ENCODE measurements around the gene KDM4C.
"Not testable (repeated sequence)": the region's sequence is repeated elsewhere in the genome, so short reads cannot be mapped to it uniquely, and the experiment has no call there.

KDM4C gene

DNA sequence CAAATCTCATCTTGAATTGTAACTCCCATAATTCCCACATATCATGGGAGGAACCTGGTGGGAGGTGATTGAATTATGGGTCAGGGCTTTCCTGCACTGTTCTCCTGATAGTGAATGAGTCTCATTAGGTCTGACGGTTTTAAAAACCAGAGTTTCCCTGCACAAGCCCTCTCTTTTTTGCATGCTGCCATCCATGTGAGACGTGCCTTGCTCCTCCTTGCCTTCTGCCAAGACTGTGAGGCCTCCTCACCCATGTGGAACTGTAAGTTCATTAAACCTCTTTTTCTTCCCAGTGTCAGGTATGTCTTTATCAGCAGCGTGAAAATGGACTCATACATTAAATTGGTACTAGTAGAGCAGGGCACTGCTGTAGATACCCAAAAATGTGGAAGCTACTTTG, 22.4 kb upstream of the KDM4C start:
- TF ChIP-seq, protein P1, sequence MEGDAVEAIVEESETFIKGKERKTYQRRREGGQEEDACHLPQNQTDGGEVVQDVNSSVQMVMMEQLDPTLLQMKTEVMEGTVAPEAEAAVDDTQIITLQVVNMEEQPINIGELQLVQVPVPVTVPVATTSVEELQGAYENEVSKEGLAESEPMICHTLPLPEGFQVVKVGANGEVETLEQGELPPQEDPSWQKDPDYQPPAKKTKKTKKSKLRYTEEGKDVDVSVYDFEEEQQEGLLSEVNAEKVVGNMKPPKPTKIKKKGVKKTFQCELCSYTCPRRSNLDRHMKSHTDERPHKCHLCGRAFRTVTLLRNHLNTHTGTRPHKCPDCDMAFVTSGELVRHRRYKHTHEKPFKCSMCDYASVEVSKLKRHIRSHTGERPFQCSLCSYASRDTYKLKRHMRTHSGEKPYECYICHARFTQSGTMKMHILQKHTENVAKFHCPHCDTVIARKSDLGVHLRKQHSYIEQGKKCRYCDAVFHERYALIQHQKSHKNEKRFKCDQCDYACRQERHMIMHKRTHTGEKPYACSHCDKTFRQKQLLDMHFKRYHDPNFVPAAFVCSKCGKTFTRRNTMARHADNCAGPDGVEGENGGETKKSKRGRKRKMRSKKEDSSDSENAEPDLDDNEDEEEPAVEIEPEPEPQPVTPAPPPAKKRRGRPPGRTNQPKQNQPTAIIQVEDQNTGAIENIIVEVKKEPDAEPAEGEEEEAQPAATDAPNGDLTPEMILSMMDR (IDR thresholded peaks at IDR 0.05), result no peak
- H3K36me3 ChIP-seq, result no peaks in the 10 kb centered on the region
- no peaks in the 10 kb centered on the region for H3K9me3 ChIP-seq
- H3K27me3 ChIP-seq, result no peaks in the 10 kb centered on the region
- H3K4me3 ChIP-seq (ENCODE audit: low read depth in 1 of 2, low read length in 1 of 2), result no peak overlapping the region
- no peak overlapping the region for H3K27ac ChIP-seq
- H3K4me1 ChIP-seq (ENCODE audit: control insufficient read depth in 1 of 2, insufficient read depth in 1 of 2, low read depth in 1 of 2, low read length in 1 of 2), result no peaks in the 10 kb centered on the region

DNA sequence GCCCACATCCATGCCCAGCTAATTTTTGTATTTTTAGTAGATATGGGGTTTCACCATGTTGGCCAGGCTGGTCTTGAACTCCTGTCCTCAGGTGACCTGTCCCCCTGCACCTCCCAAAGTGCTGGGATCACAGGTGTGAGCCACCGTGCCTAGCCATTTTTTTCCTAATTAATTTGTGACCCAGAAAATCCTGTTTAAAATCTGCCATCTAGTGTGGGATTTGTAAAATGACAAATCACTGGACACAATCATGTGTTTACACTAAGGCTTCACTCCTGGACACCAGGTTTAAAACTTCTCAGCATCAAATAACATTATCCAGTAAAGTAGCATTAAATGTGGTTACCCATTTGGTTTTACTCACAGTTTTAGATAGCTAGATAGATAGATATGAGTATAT, 18.6 kb upstream of the KDM4C start:
- no peak overlapping the region for H3K27ac ChIP-seq
- TF ChIP-seq, protein P1 (IDR thresholded peaks at IDR 0.05), result no peak
- no peaks in the 10 kb centered on the region for H3K27me3 ChIP-seq
- no peak overlapping the region for H3K4me3 ChIP-seq (ENCODE audit: low read depth in 1 of 2, low read length in 1 of 2)
- no peaks in the 10 kb centered on the region for H3K4me1 ChIP-seq (ENCODE audit: control insufficient read depth in 1 of 2, insufficient read depth in 1 of 2, low read depth in 1 of 2, low read length in 1 of 2)
- no peaks in the 10 kb centered on the region for H3K9me3 ChIP-seq
- H3K36me3 ChIP-seq, result no peaks in the 10 kb centered on the region

DNA sequence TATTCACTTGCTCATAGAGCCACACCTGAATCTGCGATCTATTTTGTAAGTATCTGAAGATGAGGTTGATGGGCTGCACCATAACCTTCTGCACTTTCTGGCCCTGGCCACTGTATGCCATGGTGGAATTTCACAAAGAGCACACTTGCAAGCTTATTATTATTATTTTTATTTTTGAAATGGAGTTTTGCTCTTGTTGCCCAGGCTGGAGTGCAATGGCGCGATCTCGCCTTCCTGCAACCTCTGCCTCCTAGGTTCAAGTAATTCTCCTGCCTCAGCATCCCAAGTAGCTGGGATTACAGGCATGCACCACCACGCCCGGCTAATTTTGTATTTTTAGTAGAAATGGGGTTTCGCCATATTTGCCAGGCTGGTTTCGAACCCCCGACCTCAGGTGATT, 8.9 kb upstream of the KDM4C start:
- H3K27me3 ChIP-seq; H3K4me1 ChIP-seq (ENCODE audit: control insufficient read depth in 1 of 2, insufficient read depth in 1 of 2, low read depth in 1 of 2, low read length in 1 of 2); H3K27ac ChIP-seq; H3K36me3 ChIP-seq; H3K9me3 ChIP-seq; H3K4me3 ChIP-seq (ENCODE audit: low read depth in 1 of 2, low read length in 1 of 2): not testable (repeated sequence)

GRCh38 chr9:6754861-6755260, 2.9 kb upstream of the KDM4C start:
- not testable (repeated sequence) for H3K4me3 ChIP-seq (ENCODE audit: low read depth in 1 of 2, low read length in 1 of 2); H3K27ac ChIP-seq; H3K27me3 ChIP-seq; H3K36me3 ChIP-seq; H3K9me3 ChIP-seq
- peaks cover 18 to 21% of the 10 kb centered on the region in 2 experiments for H3K4me1 ChIP-seq (ENCODE audit: control insufficient read depth in 1 of 2, insufficient read depth in 1 of 2, low read depth in 1 of 2, low read length in 1 of 2)

GRCh38 chr9:6757132-6757455, 679 bp upstream of the KDM4C start:
- Histone ChIP-seq H3K4me1 (ENCODE audit: control insufficient read depth in 1 of 2, insufficient read depth in 1 of 2, low read depth in 1 of 2, low read length in 1 of 2) (peaks cover 18 to 21% of the 10 kb centered on the region in 2 experiments), H3K27ac (peak overlapping the region; percentile 93), H3K9me3 (no peaks in the 10 kb centered on the region), H3K36me3 (no peaks in the 10 kb centered on the region), H3K4me3 (ENCODE audit: low read depth in 1 of 2, low read length in 1 of 2) (peak overlapping the region; percentile 83 to 90), H3K27me3 (no peaks in the 10 kb centered on the region)
- TF ChIP-seq, protein P1 (IDR thresholded peaks at IDR 0.05), result no peak

DNA sequence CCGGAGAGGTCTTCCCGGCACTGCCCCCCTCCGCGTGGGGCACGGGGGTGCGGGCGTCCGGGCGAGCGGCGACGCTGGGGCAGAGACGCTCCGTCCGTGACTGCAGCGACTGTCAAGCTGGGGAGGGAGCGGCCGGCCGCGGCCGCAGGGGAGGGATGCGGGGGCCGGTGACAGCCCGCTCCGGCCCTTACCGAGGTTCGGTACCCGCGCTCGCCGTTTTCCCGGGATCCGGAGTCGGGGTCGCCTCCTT, 400 bp downstream of the KDM4C start:
- H3K36me3 ChIP-seq, result no peaks in the 10 kb centered on the region
- H3K27me3 ChIP-seq, result no peaks in the 10 kb centered on the region
- H3K27ac ChIP-seq, result peak overlapping the region; percentile 93
- no peaks in the 10 kb centered on the region for H3K9me3 ChIP-seq
- TF ChIP-seq, protein P1 (IDR thresholded peaks at IDR 0.05), result no peak
- H3K4me3 ChIP-seq (ENCODE audit: low read depth in 1 of 2, low read length in 1 of 2), result peak overlapping the region; percentile 83 to 90
- H3K4me1 ChIP-seq (ENCODE audit: control insufficient read depth in 1 of 2, insufficient read depth in 1 of 2, low read depth in 1 of 2, low read length in 1 of 2), result peaks cover 18 to 21% of the 10 kb centered on the region in 2 experiments

DNA sequence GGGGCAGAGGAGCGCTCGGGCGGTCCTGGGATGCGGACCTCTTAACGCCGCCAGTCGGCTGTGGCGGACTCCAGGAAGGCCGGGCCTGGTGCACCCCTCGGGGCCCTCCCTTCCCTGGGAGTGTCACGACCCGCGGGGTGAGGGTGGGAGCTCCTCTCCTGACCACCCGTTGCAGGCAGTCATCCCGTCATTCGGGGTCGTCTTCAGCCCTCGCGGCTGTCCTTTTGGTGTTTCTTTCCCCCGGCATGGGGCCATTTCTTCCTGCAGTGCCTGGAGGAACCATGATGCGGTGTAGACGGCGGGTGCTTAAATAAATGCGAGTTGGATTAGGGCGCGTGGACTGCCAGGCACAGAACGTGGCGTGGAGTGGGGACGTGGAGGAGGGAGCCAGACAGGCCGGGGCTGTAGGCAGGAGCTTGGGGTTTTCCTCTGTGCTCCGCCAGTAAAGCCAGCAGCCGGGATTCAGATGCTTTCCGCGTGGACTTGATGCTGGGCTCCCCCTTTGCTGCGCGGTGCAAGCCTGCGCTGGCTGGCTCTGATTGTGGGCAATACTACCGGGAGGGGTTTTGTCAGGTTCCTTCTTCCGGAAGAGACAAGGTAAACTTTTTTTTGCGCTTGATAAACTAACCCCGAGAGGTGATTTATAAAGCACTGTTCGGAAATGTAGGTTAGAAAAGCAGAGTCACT, 868 bp downstream of the KDM4C start:
- Histone ChIP-seq H3K4me1 (ENCODE audit: control insufficient read depth in 1 of 2, insufficient read depth in 1 of 2, low read depth in 1 of 2, low read length in 1 of 2) (peaks cover 18 to 21% of the 10 kb centered on the region in 2 experiments), H3K9me3 (no peaks in the 10 kb centered on the region), H3K36me3 (no peaks in the 10 kb centered on the region), H3K27ac (peak overlapping the region; percentile 93), H3K4me3 (ENCODE audit: low read depth in 1 of 2, low read length in 1 of 2) (peak overlapping the region; percentile 83 to 90), H3K27me3 (no peaks in the 10 kb centered on the region)
- TF ChIP-seq, protein P1 (IDR thresholded peaks at IDR 0.05), result no peak
